ENCODE results near the gene KRT36. TPM values are rescaled to one million over a fixed set of nuclear protein-coding genes. Genes with fewer than 3 reads are reported as not detected.

Gene KRT36
- total RNA-seq, 1 donor from 2014 or later: not detected

DNA sequence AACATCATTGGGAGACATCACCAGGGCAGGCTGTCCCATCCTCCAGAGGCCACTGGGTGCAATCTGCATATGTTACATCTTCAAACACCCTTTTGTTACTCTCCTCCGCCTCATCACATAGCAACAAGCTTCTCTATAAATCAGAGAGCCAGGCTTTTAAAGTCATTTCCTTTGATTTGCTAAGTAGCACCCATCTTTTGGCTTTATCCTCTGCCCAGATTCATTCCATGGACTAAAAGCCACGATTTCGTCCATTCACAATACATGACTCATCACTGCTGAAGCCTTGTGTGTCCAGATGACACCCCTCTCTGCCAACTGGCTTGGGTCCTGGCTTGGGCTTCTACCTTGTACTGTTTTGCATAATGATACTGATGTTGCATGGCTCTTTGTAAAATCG is 47.0 kb downstream of the KRT36 start:
- no peak overlapping the region for H3K27ac Mint-ChIP-seq
- H3K9me3 Mint-ChIP-seq: no peaks in the 10 kb centered on the region
- no peaks in the 10 kb centered on the region for H3K27me3 Mint-ChIP-seq (ENCODE audit: low read depth)
- no peak for DNase-seq (ENCODE audit: low spot score in 2 of 2, unreplicated experiment in 2 of 2)
- TF ChIP-seq, protein P1, sequence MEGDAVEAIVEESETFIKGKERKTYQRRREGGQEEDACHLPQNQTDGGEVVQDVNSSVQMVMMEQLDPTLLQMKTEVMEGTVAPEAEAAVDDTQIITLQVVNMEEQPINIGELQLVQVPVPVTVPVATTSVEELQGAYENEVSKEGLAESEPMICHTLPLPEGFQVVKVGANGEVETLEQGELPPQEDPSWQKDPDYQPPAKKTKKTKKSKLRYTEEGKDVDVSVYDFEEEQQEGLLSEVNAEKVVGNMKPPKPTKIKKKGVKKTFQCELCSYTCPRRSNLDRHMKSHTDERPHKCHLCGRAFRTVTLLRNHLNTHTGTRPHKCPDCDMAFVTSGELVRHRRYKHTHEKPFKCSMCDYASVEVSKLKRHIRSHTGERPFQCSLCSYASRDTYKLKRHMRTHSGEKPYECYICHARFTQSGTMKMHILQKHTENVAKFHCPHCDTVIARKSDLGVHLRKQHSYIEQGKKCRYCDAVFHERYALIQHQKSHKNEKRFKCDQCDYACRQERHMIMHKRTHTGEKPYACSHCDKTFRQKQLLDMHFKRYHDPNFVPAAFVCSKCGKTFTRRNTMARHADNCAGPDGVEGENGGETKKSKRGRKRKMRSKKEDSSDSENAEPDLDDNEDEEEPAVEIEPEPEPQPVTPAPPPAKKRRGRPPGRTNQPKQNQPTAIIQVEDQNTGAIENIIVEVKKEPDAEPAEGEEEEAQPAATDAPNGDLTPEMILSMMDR (IDR thresholded peaks at IDR 0.05; ENCODE audit: unreplicated experiment): no peak
- H3K4me1 Mint-ChIP-seq: peaks cover 5% of the 10 kb centered on the region
- H3K36me3 Mint-ChIP-seq: no peaks in the 10 kb centered on the region
- no peak overlapping the region for H3K4me3 Mint-ChIP-seq

DNA sequence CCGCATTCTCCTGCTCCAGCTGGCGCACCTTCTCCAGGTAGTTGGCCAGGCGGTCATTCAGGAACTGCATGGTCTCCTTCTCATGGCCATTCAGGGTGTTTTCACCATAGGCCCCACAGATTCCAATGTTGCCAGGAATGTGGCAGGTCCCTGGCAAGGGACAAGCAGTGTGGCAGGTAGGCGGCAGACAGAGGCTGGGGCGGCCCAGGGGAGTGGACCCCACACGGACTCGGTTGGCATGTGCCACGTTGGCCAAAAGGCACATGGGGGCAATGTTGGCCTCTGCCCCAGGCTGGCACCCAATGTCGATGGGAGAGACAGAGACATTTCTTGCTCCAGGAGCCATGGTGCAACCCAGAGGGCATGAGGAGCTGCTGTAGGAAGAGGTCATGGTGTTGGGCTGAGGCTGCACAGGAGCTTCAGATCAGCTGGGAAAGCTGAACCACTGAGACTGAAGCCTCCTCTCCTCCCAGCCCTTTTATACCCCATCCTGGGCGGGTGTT is 49.1 kb downstream of the KRT36 start, which contains the start of gene KRT38:
TSS of gene KRT38 (minus strand) at position 453 of the 503 bp plus-strand sequence. CDS start at position 391, 62 bp downstream.
- Mint-ChIP-seq H3K27ac (no peak within 1 kb of the TSS), H3K4me3 (no peak within 1 kb of the TSS), H3K9me3 (no peaks in the 10 kb centered on the region), H3K36me3 (no peaks in the 10 kb centered on the region), H3K27me3 (ENCODE audit: low read depth) (no peaks in the 10 kb centered on the region), H3K4me1 (peaks cover 2% of the 10 kb centered on the region)
- DNase-seq (ENCODE audit: low spot score in 2 of 2, unreplicated experiment in 2 of 2): no peak
- TF ChIP-seq, protein P1 (IDR thresholded peaks at IDR 0.05; ENCODE audit: unreplicated experiment): no peak

DNA sequence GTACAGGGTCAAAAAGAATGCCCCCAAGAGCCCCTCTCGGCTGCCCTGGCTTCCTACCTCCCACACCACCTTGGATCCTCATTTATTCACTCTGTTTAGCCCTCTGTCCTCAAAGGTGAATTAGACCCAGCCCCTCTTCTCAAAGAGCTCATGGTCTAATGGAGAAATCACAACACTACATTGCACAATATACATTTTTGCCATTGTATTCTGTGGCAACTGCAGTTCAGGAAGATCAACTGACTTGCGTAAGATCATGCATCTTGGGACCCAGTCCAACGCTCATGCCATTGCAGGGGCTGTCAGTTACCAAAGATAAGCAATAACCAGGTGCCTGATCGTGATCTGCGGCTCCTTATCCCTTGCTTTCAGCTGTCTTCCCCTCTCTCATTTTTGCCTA is 50.3 kb downstream of the KRT36 start:
- H3K27ac Mint-ChIP-seq: no peak overlapping the region
- H3K36me3 Mint-ChIP-seq: no peaks in the 10 kb centered on the region
- DNase-seq (ENCODE audit: low spot score in 2 of 2, unreplicated experiment in 2 of 2): no peak
- no peak overlapping the region for H3K4me3 Mint-ChIP-seq
- H3K27me3 Mint-ChIP-seq (ENCODE audit: low read depth): no peaks in the 10 kb centered on the region
- peaks cover 4% of the 10 kb centered on the region for H3K4me1 Mint-ChIP-seq
- TF ChIP-seq, protein P1 (IDR thresholded peaks at IDR 0.05; ENCODE audit: unreplicated experiment): no peak
- no peaks in the 10 kb centered on the region for H3K9me3 Mint-ChIP-seq

DNA sequence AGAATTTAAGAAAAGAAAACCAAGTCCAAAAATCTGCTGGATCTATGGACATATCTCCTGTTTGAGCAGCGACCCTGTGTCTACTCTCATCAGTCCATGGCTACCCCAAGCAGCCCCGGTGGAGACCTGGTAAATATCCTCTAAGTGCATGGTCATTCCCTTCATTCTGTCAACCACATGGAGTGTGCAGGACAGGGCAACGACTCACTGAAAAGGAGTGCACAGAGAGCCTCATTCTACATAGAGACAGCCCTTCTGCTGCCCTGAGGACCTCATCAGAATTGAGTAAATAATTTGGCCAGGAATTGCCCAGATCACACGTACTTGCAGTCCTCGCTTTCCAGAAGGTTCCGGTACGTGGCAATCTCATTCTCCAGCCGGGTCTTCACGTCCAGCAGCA is 51.9 kb downstream of the KRT36 start:
- TF ChIP-seq, protein P1 (IDR thresholded peaks at IDR 0.05; ENCODE audit: unreplicated experiment): no peak
- H3K27ac Mint-ChIP-seq: no peak overlapping the region
- H3K4me1 Mint-ChIP-seq: peaks cover 7% of the 10 kb centered on the region
- H3K9me3 Mint-ChIP-seq: no peaks in the 10 kb centered on the region
- no peaks in the 10 kb centered on the region for H3K36me3 Mint-ChIP-seq
- H3K4me3 Mint-ChIP-seq: no peak overlapping the region
- no peak for DNase-seq (ENCODE audit: low spot score in 2 of 2, unreplicated experiment in 2 of 2)
- H3K27me3 Mint-ChIP-seq (ENCODE audit: low read depth): no peaks in the 10 kb centered on the region

DNA sequence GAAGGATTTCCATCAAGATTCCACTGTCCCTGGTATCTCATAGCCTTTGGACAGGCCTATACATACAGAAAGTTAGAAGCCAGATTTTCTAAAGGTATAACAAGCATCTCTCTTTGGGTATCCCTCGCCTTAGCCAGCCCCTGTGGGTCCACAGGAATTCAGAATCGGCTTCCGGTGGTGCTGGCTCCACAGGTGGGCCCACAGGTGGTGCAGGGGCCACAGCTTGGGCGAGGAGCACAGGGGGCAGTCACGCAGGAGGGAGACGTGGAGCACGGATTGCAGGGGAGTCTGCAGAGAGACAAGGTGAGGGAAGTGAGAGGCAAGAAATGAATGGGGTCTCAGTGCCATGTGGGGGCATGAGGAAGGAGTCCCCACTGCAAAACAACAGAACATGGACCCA is 52.5 kb downstream of the KRT36 start:
- H3K36me3 Mint-ChIP-seq: no peaks in the 10 kb centered on the region
- no peaks in the 10 kb centered on the region for H3K27me3 Mint-ChIP-seq (ENCODE audit: low read depth)
- no peaks in the 10 kb centered on the region for H3K9me3 Mint-ChIP-seq
- H3K4me3 Mint-ChIP-seq: no peak overlapping the region
- TF ChIP-seq, protein P1 (IDR thresholded peaks at IDR 0.05; ENCODE audit: unreplicated experiment): no peak
- no peak overlapping the region for H3K27ac Mint-ChIP-seq
- H3K4me1 Mint-ChIP-seq: peaks cover 7% of the 10 kb centered on the region
- DNase-seq (ENCODE audit: low spot score in 2 of 2, unreplicated experiment in 2 of 2): no peak

Small RNAs within 50 kb of the gene (microRNA-seq; reads per million reads assigned to microRNA genes)
- gene MIR6510: not detected

Other genes with a start within 250 kb of the KRT36 start
- not detected in 3 replicates for gene KRTAP9-4, start 240.2 kb downstream of the KRT36 start, total RNA-seq
- gene KRTAP9-9, start 234.5 kb downstream of the KRT36 start, total RNA-seq: not detected in 3 replicates
- gene KRTAP9-6, start 224.5 kb downstream of the KRT36 start, total RNA-seq: not detected in 3 replicates
- not detected in 3 replicates for gene KRTAP9-7, start 214.2 kb downstream of the KRT36 start, total RNA-seq
- not detected in 3 replicates for gene KRTAP29-1, start 187.1 kb downstream of the KRT36 start, total RNA-seq
- gene KRTAP16-1, start 180.6 kb downstream of the KRT36 start, total RNA-seq: not detected in 3 replicates
- gene KRTAP17-1, start 174.2 kb downstream of the KRT36 start, total RNA-seq: not detected in 3 replicates
- gene KRT33A, start 139.1 kb downstream of the KRT36 start, total RNA-seq: not detected in 3 replicates
- gene KRT33B, start 120.1 kb downstream of the KRT36 start, total RNA-seq: not detected in 3 replicates
- gene KRT34, start 107.6 kb downstream of the KRT36 start, total RNA-seq: not detected in 3 replicates
- gene KRT31, start 92.3 kb downstream of the KRT36 start, total RNA-seq: not detected in 3 replicates
- gene KRT37, start 65.3 kb downstream of the KRT36 start, total RNA-seq: not detected in 3 replicates
- not detected in 3 replicates for gene KRT38, start 48.9 kb downstream of the KRT36 start, total RNA-seq
- gene KRT32, start 22.5 kb downstream of the KRT36 start, total RNA-seq: not detected in 3 replicates
- not detected in 3 replicates for gene KRT35, start 8.8 kb downstream of the KRT36 start, total RNA-seq
- gene KRT13, start 15.7 kb upstream of the KRT36 start, total RNA-seq: 5.3 to 7.0 TPM (median 6.3 TPM) in 3 replicates
- gene KRT15, start 29.0 kb upstream of the KRT36 start, total RNA-seq: 8.5 to 10.2 TPM (median 8.7 TPM) in 3 replicates
- gene KRT19, start 38.4 kb upstream of the KRT36 start, total RNA-seq: 366 to 377 TPM (median 368 TPM) in 3 replicates
- gene KRT9, start 82.1 kb upstream of the KRT36 start, total RNA-seq: not detected in 3 replicates
- gene KRT14, start 97.0 kb upstream of the KRT36 start, total RNA-seq: 0.45 TPM in 1 of 3 replicates, not detected in the others
- 0.40 to 0.79 TPM (median 0.40 TPM) in 3 replicates for gene KRT16, start 122.9 kb upstream of the KRT36 start, total RNA-seq
- 221 to 238 TPM (median 232 TPM) in 3 replicates for gene KRT17, start 134.7 kb upstream of the KRT36 start, total RNA-seq
- 600 to 610 TPM (median 606 TPM) in 3 replicates for gene EIF1, start 199.0 kb upstream of the KRT36 start, total RNA-seq
- not detected in 3 replicates for gene GAST, start 222.4 kb upstream of the KRT36 start, total RNA-seq
- 0.44 to 0.66 TPM (median 0.45 TPM) in 3 replicates for gene HAP1, start 244.7 kb upstream of the KRT36 start, total RNA-seq

Measured in mesothelial cell of epicardium (in vitro differentiated cells).